GM23338 (cell line): ENCODE measurements around the gene LSM11. TPM values are rescaled to one million over a fixed set of nuclear protein-coding genes. Genes with fewer than 3 reads are reported as not detected.
"Not testable (repeated sequence)": the region's sequence is repeated elsewhere in the genome, so short reads cannot be mapped to it uniquely, and the experiment has no call there.

Source experiments
- ATAC-seq: fragments of 200-7000 bp; cut with Tn5 transposase; 3 replicates; pipeline ENCODE4 v1.9.1; 2020
- DNase-seq: peaks from one replicate; pipeline ENCODE4 v3.0.0-alpha.2; 2015; ENCODE audit warnings: low spot score
- H2AFZ ChIP-seq: fragments of 200-600 bp; sonication (generic); 2 replicates; pipeline ENCODE4 v1.8.0; 2016; ENCODE audit warnings: antibody characterized with exemption, mild to moderate bottlenecking, moderate library complexity
- H3F3A ChIP-seq: fragments of 200-600 bp; sonication (generic); replicated peaks from 2 replicates; pipeline ENCODE4 v1.8.0; 2017; ENCODE audit warnings: antibody characterized with exemption, mixed run types, low read depth
- H3K27ac ChIP-seq: fragments of 200-600 bp; sonication (generic); 2 replicates; pipeline ENCODE4 v1.6.1; 2016; ENCODE audit warnings: low read depth
- H3K27me3 ChIP-seq: fragments of 200-600 bp; sonication (generic); 2 replicates; pipeline ENCODE4 v1.8.0; 2016; ENCODE audit warnings: mild to moderate bottlenecking, mixed run types, moderate library complexity; ENCODE audit not compliant: insufficient read depth
- H3K36me3 ChIP-seq: fragments of 200-600 bp; sonication (generic); 2 replicates; pipeline ENCODE4 v1.8.0; 2016; ENCODE audit warnings: mild to moderate bottlenecking; ENCODE audit not compliant: insufficient read depth
- H3K4me1 ChIP-seq: fragments of 200-600 bp; sonication (generic); 2 replicates; pipeline ENCODE4 v1.8.0; 2016; ENCODE audit warnings: mild to moderate bottlenecking, moderate library complexity; ENCODE audit not compliant: insufficient read depth
- H3K4me2 ChIP-seq: fragments of 200-600 bp; sonication (generic); 2 replicates; pipeline ENCODE4 v1.7.1; 2017; ENCODE audit warnings: mixed run types
- H3K4me3 ChIP-seq: fragments of 200-600 bp; sonication (generic); 2 replicates; pipeline ENCODE4 v1.6.1; 2016; ENCODE audit warnings: mixed run types
- H3K79me2 ChIP-seq: fragments of 200-600 bp; sonication (generic); replicated peaks from 2 replicates; pipeline ENCODE4 v1.8.0; 2017; ENCODE audit warnings: mild to moderate bottlenecking; ENCODE audit not compliant: insufficient read depth
- H3K9me2 ChIP-seq: fragments of 200-600 bp; sonication (generic); 2 replicates; pipeline ENCODE4 v1.8.0; 2017; ENCODE audit not compliant: insufficient read depth
- H4K20me1 ChIP-seq: fragments of 200-600 bp; sonication (generic); replicated peaks from 2 replicates; pipeline ENCODE4 v1.8.0; 2017; ENCODE audit warnings: mild to moderate bottlenecking; ENCODE audit not compliant: insufficient read depth
- H3K27ac Mint-ChIP-seq: 2 replicates; pipeline ENCODE4 v1.8.0; 2020; ENCODE audit warnings: inconsistent platforms, mild to moderate bottlenecking, moderate library complexity, mixed read lengths
- H3K27me3 Mint-ChIP-seq: 3 replicates; pipeline ENCODE4 v1.8.0; 2022; ENCODE audit warnings: low read depth, mild to moderate bottlenecking, moderate library complexity, mixed read lengths, inconsistent platforms; ENCODE audit not compliant: insufficient read depth, poor library complexity
- H3K36me3 Mint-ChIP-seq: 3 replicates; pipeline ENCODE4 v1.8.0; 2021; ENCODE audit warnings: low read depth, mild to moderate bottlenecking, inconsistent platforms, moderate library complexity, mixed read lengths
- H3K4me1 Mint-ChIP-seq: 3 replicates; pipeline ENCODE4 v1.8.0; 2020; ENCODE audit warnings: mild to moderate bottlenecking, inconsistent platforms, mixed read lengths
- H3K4me3 Mint-ChIP-seq: 3 replicates; pipeline ENCODE4 v1.8.0; 2021; ENCODE audit warnings: moderate library complexity, mild to moderate bottlenecking, inconsistent platforms, mixed read lengths
- H3K9me3 Mint-ChIP-seq: 3 replicates; pipeline ENCODE4 v1.8.0; 2020; ENCODE audit warnings: moderate library complexity, mild to moderate bottlenecking, inconsistent platforms, mixed read lengths
- EZH2 ChIP-seq: fragments of 200-600 bp; sonication (generic); IDR thresholded peaks from one replicate; pipeline ENCODE4 v1.8.0; 2017; ENCODE audit warnings: antibody characterized with exemption, mild to moderate bottlenecking, low read depth; ENCODE audit not compliant: unreplicated experiment
- EZH2phosphoT487 ChIP-seq: fragments of 200-600 bp; sonication (generic); IDR thresholded peaks from one replicate; pipeline ENCODE4 v1.8.1; 2018; ENCODE audit warnings: antibody characterized with exemption; ENCODE audit not compliant: unreplicated experiment
- JUNB ChIP-seq: IDR thresholded peaks from one replicate; pipeline ENCODE4 v1.6.1; 2016; ENCODE audit warnings: antibody characterized with exemption; ENCODE audit not compliant: unreplicated experiment
- POLR2AphosphoS5 ChIP-seq: IDR thresholded peaks from 2 replicates; pipeline ENCODE4 v1.6.1; 2016; ENCODE audit warnings: antibody characterized with exemption, low read depth
- STAT1 ChIP-seq: IDR thresholded peaks from one replicate; pipeline ENCODE4 v1.6.1; 2016; ENCODE audit warnings: antibody characterized with exemption; ENCODE audit not compliant: unreplicated experiment
- ZNF114 ChIP-seq: fragments of 250-450 bp; sonication (Bioruptor Pico); IDR thresholded peaks from 2 replicates; pipeline ENCODE4 v1.5.0; 2020; ENCODE audit warnings: mild to moderate bottlenecking, moderate library complexity
- polyA plus RNA-seq: library from polyadenylated mRNA; unstranded; fragments of >200 nt; fragmentation: Nextera tagmentation; extraction: Ambion mirVana; gene quantifications from 2 replicates; pipeline ENCODE4 v1.2.1, GENCODE V29; 2016
- total RNA-seq: library from RNA; depleted of rRNA; stranded (reverse); fragments of >200 nt; shearing (Covaris generic); gene quantifications from 2 replicates; pipeline ENCODE4 v1.2.3, GENCODE V29; 2014
- TF ChIP-seq, protein P1 (sequence below): IDR thresholded peaks from one replicate; pipeline ENCODE4 v1.6.1; 2018; ENCODE audit warnings: antibody characterized with exemption; ENCODE audit not compliant: unreplicated experiment
- TF ChIP-seq, protein P2 (sequence below): IDR thresholded peaks from 2 replicates; pipeline ENCODE4 v1.6.1; 2016; ENCODE audit warnings: antibody characterized with exemption
- TF ChIP-seq, protein P3 (sequence below): fragments of 250-450 bp; sonication (Bioruptor Pico); IDR thresholded peaks from 2 replicates; pipeline ENCODE4 v1.5.0; 2020; ENCODE audit warnings: mild to moderate bottlenecking, moderate library complexity
- TF ChIP-seq, protein P4 (sequence below), 2 experiments: fragments of 200-600 bp in 1 of 2; sonication (generic) in 1 of 2; conservative IDR thresholded peaks; 2 replicates each; pipeline versions ENCODE4 v1.5.1 to v1.6.1; 2016 to 2017; ENCODE audit warnings: antibody characterized with exemption in 2 of 2, low read depth in 2 of 2, mild to moderate bottlenecking in 2 of 2, moderate library complexity in 1 of 2

LSM11 gene
- total and polyA plus RNA-seq, 2 experiments from 2014 or later, result 1.2 to 3.8 TPM

DNA sequence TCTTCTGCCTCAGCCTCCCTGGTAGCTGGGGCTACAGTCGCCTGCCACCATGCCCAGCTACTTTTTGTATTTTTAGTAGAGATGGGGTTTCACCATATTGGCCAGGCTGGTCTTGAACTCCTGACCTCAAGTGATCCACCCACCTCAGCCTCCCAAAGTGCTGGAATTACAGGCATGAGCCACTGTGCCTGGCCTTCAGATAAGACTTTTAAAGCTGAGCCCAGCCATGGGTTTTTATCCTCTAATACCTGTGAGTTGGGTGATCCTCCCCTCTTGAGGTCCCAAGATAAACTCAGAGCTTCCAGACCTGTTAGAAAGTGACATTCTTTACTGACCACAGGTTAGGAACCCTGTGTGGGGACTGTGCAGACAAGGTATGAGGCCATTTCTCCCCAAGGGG is 15.7 kb upstream of the LSM11 start:
- H3F3A ChIP-seq, H3K27me3 ChIP-seq, H3K4me3 Mint-ChIP-seq, DNase-seq, H3K27ac Mint-ChIP-seq, H3K4me2 ChIP-seq, H3K27ac ChIP-seq, H3K79me2 ChIP-seq, H3K36me3 Mint-ChIP-seq, H4K20me1 ChIP-seq, H3K9me2 ChIP-seq, H3K4me1 Mint-ChIP-seq, H3K4me1 ChIP-seq, H2AFZ ChIP-seq, H3K4me3 ChIP-seq, ATAC-seq, H3K9me3 Mint-ChIP-seq, H3K36me3 ChIP-seq: not testable (repeated sequence)
- peaks cover 10% of the 10 kb centered on the region for H3K27me3 Mint-ChIP-seq

DNA sequence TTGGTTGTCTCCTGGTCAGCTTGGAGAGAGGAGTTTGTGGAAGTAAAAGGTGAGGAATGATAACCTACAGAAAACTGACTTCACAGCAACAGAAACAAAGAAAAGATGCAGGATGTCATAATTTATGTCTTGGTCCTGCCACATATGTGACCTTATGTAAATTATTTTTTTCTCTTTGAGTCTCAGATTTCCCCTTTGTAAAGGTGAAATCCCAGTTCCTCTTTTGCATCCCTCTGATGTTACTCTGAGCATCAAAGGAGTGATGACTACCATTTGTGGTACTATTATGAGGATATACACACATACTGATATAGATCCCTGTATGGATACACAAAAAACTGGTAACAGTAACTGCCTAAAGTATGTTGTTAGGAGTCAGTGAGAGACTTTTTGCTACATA is 13.7 kb upstream of the LSM11 start:
- Histone ChIP-seq H3K79me2 (peaks cover 3% of the 10 kb centered on the region; the same call in 1 of the 2 replicates), H3K4me3 (no peak overlapping the region), H4K20me1 (0 out of 2 replicates have a peak, but pooled peaks cover 10% of the 10 kb centered on the region), H3K27me3 (no peaks in the 10 kb centered on the region), H3K27ac (no peak overlapping the region), H3K9me2 (no peaks in the 10 kb centered on the region), H3K4me1 (0 out of 2 replicates have a peak, but pooled peaks cover 3% of the 10 kb centered on the region), H2AFZ (no peak overlapping the region), H3K36me3 (peaks cover 12% of the 10 kb centered on the region), H3K4me2 (no peak overlapping the region), H3F3A (no peaks in the 10 kb centered on the region)
- Mint-ChIP-seq H3K27me3 (peaks cover 10% of the 10 kb centered on the region), H3K4me3 (no peak overlapping the region), H3K9me3 (no peaks in the 10 kb centered on the region), H3K27ac (no peak overlapping the region), H3K36me3 (peaks cover 17% of the 10 kb centered on the region), H3K4me1 (peaks cover 5% of the 10 kb centered on the region)
- no peak for DNase-seq
- ATAC-seq, result no peak
- TF ChIP-seq POLR2AphosphoS5, result no peak
- TF ChIP-seq, protein P1, sequence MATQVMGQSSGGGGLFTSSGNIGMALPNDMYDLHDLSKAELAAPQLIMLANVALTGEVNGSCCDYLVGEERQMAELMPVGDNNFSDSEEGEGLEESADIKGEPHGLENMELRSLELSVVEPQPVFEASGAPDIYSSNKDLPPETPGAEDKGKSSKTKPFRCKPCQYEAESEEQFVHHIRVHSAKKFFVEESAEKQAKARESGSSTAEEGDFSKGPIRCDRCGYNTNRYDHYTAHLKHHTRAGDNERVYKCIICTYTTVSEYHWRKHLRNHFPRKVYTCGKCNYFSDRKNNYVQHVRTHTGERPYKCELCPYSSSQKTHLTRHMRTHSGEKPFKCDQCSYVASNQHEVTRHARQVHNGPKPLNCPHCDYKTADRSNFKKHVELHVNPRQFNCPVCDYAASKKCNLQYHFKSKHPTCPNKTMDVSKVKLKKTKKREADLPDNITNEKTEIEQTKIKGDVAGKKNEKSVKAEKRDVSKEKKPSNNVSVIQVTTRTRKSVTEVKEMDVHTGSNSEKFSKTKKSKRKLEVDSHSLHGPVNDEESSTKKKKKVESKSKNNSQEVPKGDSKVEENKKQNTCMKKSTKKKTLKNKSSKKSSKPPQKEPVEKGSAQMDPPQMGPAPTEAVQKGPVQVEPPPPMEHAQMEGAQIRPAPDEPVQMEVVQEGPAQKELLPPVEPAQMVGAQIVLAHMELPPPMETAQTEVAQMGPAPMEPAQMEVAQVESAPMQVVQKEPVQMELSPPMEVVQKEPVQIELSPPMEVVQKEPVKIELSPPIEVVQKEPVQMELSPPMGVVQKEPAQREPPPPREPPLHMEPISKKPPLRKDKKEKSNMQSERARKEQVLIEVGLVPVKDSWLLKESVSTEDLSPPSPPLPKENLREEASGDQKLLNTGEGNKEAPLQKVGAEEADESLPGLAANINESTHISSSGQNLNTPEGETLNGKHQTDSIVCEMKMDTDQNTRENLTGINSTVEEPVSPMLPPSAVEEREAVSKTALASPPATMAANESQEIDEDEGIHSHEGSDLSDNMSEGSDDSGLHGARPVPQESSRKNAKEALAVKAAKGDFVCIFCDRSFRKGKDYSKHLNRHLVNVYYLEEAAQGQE, result no peak
- no peak for TF ChIP-seq EZH2
- TF ChIP-seq JUNB, result no peak
- TF ChIP-seq STAT1, result no peak
- no peak for TF ChIP-seq EZH2phosphoT487
- TF ChIP-seq, protein P2, sequence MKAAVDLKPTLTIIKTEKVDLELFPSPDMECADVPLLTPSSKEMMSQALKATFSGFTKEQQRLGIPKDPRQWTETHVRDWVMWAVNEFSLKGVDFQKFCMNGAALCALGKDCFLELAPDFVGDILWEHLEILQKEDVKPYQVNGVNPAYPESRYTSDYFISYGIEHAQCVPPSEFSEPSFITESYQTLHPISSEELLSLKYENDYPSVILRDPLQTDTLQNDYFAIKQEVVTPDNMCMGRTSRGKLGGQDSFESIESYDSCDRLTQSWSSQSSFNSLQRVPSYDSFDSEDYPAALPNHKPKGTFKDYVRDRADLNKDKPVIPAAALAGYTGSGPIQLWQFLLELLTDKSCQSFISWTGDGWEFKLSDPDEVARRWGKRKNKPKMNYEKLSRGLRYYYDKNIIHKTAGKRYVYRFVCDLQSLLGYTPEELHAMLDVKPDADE, result no peak
- TF ChIP-seq, protein P3, sequence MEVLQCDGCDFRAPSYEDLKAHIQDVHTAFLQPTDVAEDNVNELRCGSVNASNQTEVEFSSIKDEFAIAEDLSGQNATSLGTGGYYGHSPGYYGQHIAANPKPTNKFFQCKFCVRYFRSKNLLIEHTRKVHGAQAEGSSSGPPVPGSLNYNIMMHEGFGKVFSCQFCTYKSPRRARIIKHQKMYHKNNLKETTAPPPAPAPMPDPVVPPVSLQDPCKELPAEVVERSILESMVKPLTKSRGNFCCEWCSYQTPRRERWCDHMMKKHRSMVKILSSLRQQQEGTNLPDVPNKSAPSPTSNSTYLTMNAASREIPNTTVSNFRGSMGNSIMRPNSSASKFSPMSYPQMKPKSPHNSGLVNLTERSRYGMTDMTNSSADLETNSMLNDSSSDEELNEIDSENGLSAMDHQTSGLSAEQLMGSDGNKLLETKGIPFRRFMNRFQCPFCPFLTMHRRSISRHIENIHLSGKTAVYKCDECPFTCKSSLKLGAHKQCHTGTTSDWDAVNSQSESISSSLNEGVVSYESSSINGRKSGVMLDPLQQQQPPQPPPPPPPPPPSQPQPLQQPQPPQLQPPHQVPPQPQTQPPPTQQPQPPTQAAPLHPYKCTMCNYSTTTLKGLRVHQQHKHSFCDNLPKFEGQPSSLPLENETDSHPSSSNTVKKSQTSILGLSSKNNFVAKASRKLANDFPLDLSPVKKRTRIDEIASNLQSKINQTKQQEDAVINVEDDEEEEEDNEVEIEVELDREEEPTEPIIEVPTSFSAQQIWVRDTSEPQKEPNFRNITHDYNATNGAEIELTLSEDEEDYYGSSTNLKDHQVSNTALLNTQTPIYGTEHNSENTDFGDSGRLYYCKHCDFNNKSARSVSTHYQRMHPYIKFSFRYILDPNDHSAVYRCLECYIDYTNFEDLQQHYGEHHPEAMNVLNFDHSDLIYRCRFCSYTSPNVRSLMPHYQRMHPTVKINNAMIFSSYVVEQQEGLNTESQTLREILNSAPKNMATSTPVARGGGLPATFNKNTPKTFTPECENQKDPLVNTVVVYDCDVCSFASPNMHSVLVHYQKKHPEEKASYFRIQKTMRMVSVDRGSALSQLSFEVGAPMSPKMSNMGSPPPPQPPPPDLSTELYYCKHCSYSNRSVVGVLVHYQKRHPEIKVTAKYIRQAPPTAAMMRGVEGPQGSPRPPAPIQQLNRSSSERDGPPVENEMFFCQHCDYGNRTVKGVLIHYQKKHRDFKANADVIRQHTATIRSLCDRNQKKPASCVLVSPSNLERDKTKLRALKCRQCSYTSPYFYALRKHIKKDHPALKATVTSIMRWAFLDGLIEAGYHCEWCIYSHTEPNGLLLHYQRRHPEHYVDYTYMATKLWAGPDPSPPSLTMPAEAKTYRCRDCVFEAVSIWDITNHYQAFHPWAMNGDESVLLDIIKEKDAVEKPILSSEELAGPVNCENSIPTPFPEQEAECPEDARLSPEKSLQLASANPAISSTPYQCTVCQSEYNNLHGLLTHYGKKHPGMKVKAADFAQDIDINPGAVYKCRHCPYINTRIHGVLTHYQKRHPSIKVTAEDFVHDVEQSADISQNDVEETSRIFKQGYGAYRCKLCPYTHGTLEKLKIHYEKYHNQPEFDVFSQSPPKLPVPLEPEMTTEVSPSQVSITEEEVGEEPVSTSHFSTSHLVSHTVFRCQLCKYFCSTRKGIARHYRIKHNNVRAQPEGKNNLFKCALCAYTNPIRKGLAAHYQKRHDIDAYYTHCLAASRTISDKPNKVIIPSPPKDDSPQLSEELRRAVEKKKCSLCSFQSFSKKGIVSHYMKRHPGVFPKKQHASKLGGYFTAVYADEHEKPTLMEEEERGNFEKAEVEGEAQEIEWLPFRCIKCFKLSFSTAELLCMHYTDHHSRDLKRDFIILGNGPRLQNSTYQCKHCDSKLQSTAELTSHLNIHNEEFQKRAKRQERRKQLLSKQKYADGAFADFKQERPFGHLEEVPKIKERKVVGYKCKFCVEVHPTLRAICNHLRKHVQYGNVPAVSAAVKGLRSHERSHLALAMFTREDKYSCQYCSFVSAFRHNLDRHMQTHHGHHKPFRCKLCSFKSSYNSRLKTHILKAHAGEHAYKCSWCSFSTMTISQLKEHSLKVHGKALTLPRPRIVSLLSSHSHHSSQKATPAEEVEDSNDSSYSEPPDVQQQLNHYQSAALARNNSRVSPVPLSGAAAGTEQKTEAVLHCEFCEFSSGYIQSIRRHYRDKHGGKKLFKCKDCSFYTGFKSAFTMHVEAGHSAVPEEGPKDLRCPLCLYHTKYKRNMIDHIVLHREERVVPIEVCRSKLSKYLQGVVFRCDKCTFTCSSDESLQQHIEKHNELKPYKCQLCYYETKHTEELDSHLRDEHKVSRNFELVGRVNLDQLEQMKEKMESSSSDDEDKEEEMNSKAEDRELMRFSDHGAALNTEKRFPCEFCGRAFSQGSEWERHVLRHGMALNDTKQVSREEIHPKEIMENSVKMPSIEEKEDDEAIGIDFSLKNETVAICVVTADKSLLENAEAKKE (CRISPR knock-in tag), result no peak
- TF ChIP-seq, protein P4, sequence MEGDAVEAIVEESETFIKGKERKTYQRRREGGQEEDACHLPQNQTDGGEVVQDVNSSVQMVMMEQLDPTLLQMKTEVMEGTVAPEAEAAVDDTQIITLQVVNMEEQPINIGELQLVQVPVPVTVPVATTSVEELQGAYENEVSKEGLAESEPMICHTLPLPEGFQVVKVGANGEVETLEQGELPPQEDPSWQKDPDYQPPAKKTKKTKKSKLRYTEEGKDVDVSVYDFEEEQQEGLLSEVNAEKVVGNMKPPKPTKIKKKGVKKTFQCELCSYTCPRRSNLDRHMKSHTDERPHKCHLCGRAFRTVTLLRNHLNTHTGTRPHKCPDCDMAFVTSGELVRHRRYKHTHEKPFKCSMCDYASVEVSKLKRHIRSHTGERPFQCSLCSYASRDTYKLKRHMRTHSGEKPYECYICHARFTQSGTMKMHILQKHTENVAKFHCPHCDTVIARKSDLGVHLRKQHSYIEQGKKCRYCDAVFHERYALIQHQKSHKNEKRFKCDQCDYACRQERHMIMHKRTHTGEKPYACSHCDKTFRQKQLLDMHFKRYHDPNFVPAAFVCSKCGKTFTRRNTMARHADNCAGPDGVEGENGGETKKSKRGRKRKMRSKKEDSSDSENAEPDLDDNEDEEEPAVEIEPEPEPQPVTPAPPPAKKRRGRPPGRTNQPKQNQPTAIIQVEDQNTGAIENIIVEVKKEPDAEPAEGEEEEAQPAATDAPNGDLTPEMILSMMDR (conservative IDR thresholded peaks at IDR 0.05; ENCODE audit: low read depth in 2 of 2), result no peak
- TF ChIP-seq ZNF114 (CRISPR knock-in tag), result no peak
